ENCODE results near the gene BOLA1. TPM values are rescaled to one million over a fixed set of nuclear protein-coding genes. Genes with fewer than 3 reads are reported as not detected.

The BOLA1 gene
- total RNA-seq, 1 experiment from 2014 or later = 6.0 TPM

GRCh38 chr1:149888247-149888998 is 10.9 kb upstream of the BOLA1 start:
- peak overlapping the region; percentile 91 for H3K9ac ChIP-seq (ENCODE audit: extremely low read depth, insufficient read length, low read length)
- H4K5ac ChIP-seq (ENCODE audit: insufficient read length, low read depth, low read length) = peak overlapping the region; percentile 65
- TF ChIP-seq CTCF (conservative IDR thresholded peaks at IDR 0.05) = peak; percentile 71
- H2BK120ac ChIP-seq (ENCODE audit: low read depth, low read length, poor library complexity, severe bottlenecking) = no peak overlapping the region
- H2AK5ac ChIP-seq (ENCODE audit: insufficient read length, low read length) = no peak overlapping the region
- Mint-ChIP-seq H3K4me1 (peaks cover 4 to 7% of the 10 kb centered on the region in 2 experiments; a peak in 3 of 4 replicates), H3K27me3 (ENCODE audit: low read depth) (no peaks in the 10 kb centered on the region), H3K9me3 (no peaks in the 10 kb centered on the region), H3K4me3 (no peak overlapping the region), H3K36me3 (ENCODE audit: insufficient read depth in 1 of 3, low read depth in 3 of 3) (no peaks in the 10 kb centered on the region), H3K27ac (no peak overlapping the region)
- peak overlapping the region; percentile 98 for H3K27ac ChIP-seq (ENCODE audit: insufficient read length, low read depth, low read length)
- H4K91ac ChIP-seq (ENCODE audit: insufficient read length, low read depth, low read length) = no peak overlapping the region
- H2BK5ac ChIP-seq (ENCODE audit: insufficient read length, low read length) = peak overlapping the region; percentile 74
- H3K9me3 ChIP-seq (ENCODE audit: control insufficient read depth, low read depth, low read length) = no peaks in the 10 kb centered on the region
- H3K4ac ChIP-seq (ENCODE audit: low read depth, low read length) = no peak overlapping the region; the same call in 1 of the 2 replicates
- H3K79me2 ChIP-seq (ENCODE audit: insufficient read depth, low read length) = no peaks in the 10 kb centered on the region
- H4K8ac ChIP-seq (replicated peaks; ENCODE audit: insufficient read length, low read depth, low read length) = no peak overlapping the region
- H3K14ac ChIP-seq (ENCODE audit: insufficient read depth, low read length) = peak overlapping the region; percentile 83; the same call in 1 of the 2 replicates
- H4K20me1 ChIP-seq (ENCODE audit: control insufficient read depth, insufficient read depth, insufficient read length) = no peaks in the 10 kb centered on the region
- H3K4me2 ChIP-seq (ENCODE audit: insufficient read depth, insufficient read length, low read length) = peak overlapping the region; percentile 98
- peaks cover 24% of the 10 kb centered on the region for H3K23me2 ChIP-seq (ENCODE audit: insufficient read length, low read depth, low read length, poor library complexity, severe bottlenecking)
- no peak overlapping the region for H2BK20ac ChIP-seq (ENCODE audit: low read depth, low read length, poor library complexity, severe bottlenecking)
- peak overlapping the region; percentile 89 for H3K56ac ChIP-seq (ENCODE audit: insufficient read length, low read depth, low read length)
- H3K18ac ChIP-seq (ENCODE audit: insufficient read length, low read depth, low read length) = peak overlapping the region; percentile 91
- peak; percentile 89 for DNase-seq
- H2AFZ ChIP-seq (ENCODE audit: low read length) = no peak overlapping the region
- peak overlapping the region; percentile 92 for H3K23ac ChIP-seq (ENCODE audit: insufficient read length, low read depth, low read length)
- H2BK15ac ChIP-seq (ENCODE audit: low read depth, low read length) = no peak overlapping the region
- no CpG with 5 or more reads among the region's 28 CpGs for WGBS (ENCODE audit: extremely low coverage, insufficient read length, low lambda C conversion rate)
- peak overlapping the region; percentile 7 for H3T11ph ChIP-seq (ENCODE audit: low read length)
- H3K4me1 ChIP-seq (ENCODE audit: insufficient read depth, low read length) = peaks cover 3% of the 10 kb centered on the region; the same call in 1 of the 2 replicates
- no peaks in the 10 kb centered on the region for H3K79me1 ChIP-seq (ENCODE audit: insufficient read depth, low read depth, low read length, poor library complexity, severe bottlenecking)
- no peaks in the 10 kb centered on the region for H3K27me3 ChIP-seq (ENCODE audit: insufficient read depth, low read length)
- H2BK12ac ChIP-seq (ENCODE audit: insufficient read length, low read depth, low read length) = no peak overlapping the region

Measured in H9 (cell line).